ENCODE results near the gene PTPRU. TPM values are rescaled to one million over a fixed set of nuclear protein-coding genes. Genes with fewer than 3 reads are reported as not detected.
"Not testable (repeated sequence)": the region's sequence is repeated elsewhere in the genome, so short reads cannot be mapped to it uniquely, and the experiment has no call there.

Gene PTPRU
- total RNA-seq, 2 donors from 2014 or later: 0.99 to 2.1 TPM

- Mint-ChIP-seq H3K27ac (no peak overlapping the region), H3K36me3 (ENCODE audit: low read depth) (no peaks in the 10 kb centered on the region), H3K27me3 (peaks cover 30% of the 10 kb centered on the region), H3K9me3 (peaks cover 3% of the 10 kb centered on the region), H3K4me1 (no peaks in the 10 kb centered on the region), H3K4me3 (no peak overlapping the region)
- no peak for ATAC-seq (replicated peaks)
Observed at GRCh38 chr1:29297450-29297849, 61.1 kb downstream of the PTPRU start.

- Mint-ChIP-seq H3K36me3 (ENCODE audit: low read depth) (no peaks in the 10 kb centered on the region), H3K4me1 (no peaks in the 10 kb centered on the region), H3K9me3 (peaks cover 3% of the 10 kb centered on the region), H3K4me3 (no peak overlapping the region), H3K27ac (no peak overlapping the region), H3K27me3 (peaks cover 30% of the 10 kb centered on the region)
- ATAC-seq (replicated peaks): no peak
Observed at GRCh38 chr1:29298246-29298645, 61.9 kb downstream of the PTPRU start.

- H3K4me1 Mint-ChIP-seq: no peaks in the 10 kb centered on the region
- peaks cover 30% of the 10 kb centered on the region for H3K27me3 Mint-ChIP-seq
- no peak overlapping the region for H3K27ac Mint-ChIP-seq
- ATAC-seq (replicated peaks): no peak
- no peak overlapping the region for H3K4me3 Mint-ChIP-seq
- H3K9me3 Mint-ChIP-seq: peaks cover 3% of the 10 kb centered on the region
- no peaks in the 10 kb centered on the region for H3K36me3 Mint-ChIP-seq (ENCODE audit: low read depth)
Observed at GRCh38 chr1:29299446-29299845, 63.1 kb downstream of the PTPRU start.

GRCh38 chr1:29301732-29302131 is 65.4 kb downstream of the PTPRU start:
- peaks cover 27% of the 10 kb centered on the region for H3K27me3 Mint-ChIP-seq
- not testable (repeated sequence) for H3K27ac Mint-ChIP-seq; H3K36me3 Mint-ChIP-seq (ENCODE audit: low read depth); H3K9me3 Mint-ChIP-seq; H3K4me1 Mint-ChIP-seq; ATAC-seq (replicated peaks); H3K4me3 Mint-ChIP-seq

GRCh38 chr1:29303201-29304024 is 67.1 kb downstream of the PTPRU start:
- Mint-ChIP-seq H3K9me3 (peaks cover 3% of the 10 kb centered on the region), H3K27me3 (peaks cover 18% of the 10 kb centered on the region), H3K36me3 (ENCODE audit: low read depth) (no peaks in the 10 kb centered on the region), H3K27ac (no peak overlapping the region), H3K4me3 (no peak overlapping the region), H3K4me1 (no peaks in the 10 kb centered on the region)
- ATAC-seq (replicated peaks): no peak

GRCh38 chr1:29304025-29304684 is 67.8 kb downstream of the PTPRU start:
- Mint-ChIP-seq H3K36me3 (ENCODE audit: low read depth) (no peaks in the 10 kb centered on the region), H3K9me3 (peaks cover 3% of the 10 kb centered on the region), H3K4me1 (no peaks in the 10 kb centered on the region), H3K27me3 (peaks cover 16% of the 10 kb centered on the region), H3K4me3 (no peak overlapping the region), H3K27ac (no peak overlapping the region)
- ATAC-seq (replicated peaks): no peak

- no peak for ATAC-seq (replicated peaks)
- H3K4me3 Mint-ChIP-seq: no peak overlapping the region
- H3K27ac Mint-ChIP-seq: no peak overlapping the region
- no peaks in the 10 kb centered on the region for H3K4me1 Mint-ChIP-seq
- peaks cover 3% of the 10 kb centered on the region for H3K9me3 Mint-ChIP-seq
- no peaks in the 10 kb centered on the region for H3K36me3 Mint-ChIP-seq (ENCODE audit: low read depth)
- H3K27me3 Mint-ChIP-seq: peaks cover 7% of the 10 kb centered on the region
Observed at GRCh38 chr1:29305943-29306342, 69.6 kb downstream of the PTPRU start.

GRCh38 chr1:29306471-29307140 is 70.3 kb downstream of the PTPRU start:
- no peaks in the 10 kb centered on the region for H3K36me3 Mint-ChIP-seq (ENCODE audit: low read depth)
- peaks cover 3% of the 10 kb centered on the region for H3K9me3 Mint-ChIP-seq
- H3K4me3 Mint-ChIP-seq: no peak overlapping the region
- no peak for ATAC-seq (replicated peaks)
- no peaks in the 10 kb centered on the region for H3K4me1 Mint-ChIP-seq
- peaks cover 7% of the 10 kb centered on the region for H3K27me3 Mint-ChIP-seq
- H3K27ac Mint-ChIP-seq: no peak overlapping the region

- no peak for ATAC-seq (replicated peaks)
- Mint-ChIP-seq H3K4me1 (no peaks in the 10 kb centered on the region), H3K27me3 (peaks cover 3% of the 10 kb centered on the region), H3K9me3 (no peaks in the 10 kb centered on the region), H3K27ac (no peak overlapping the region), H3K36me3 (ENCODE audit: low read depth) (no peaks in the 10 kb centered on the region), H3K4me3 (no peak overlapping the region)
Observed at GRCh38 chr1:29309075-29309474, 72.8 kb downstream of the PTPRU start.

GRCh38 chr1:29309621-29310020 is 73.3 kb downstream of the PTPRU start:
- ATAC-seq (replicated peaks): no peak
- Mint-ChIP-seq H3K27ac (no peak overlapping the region), H3K4me1 (no peaks in the 10 kb centered on the region), H3K4me3 (no peak overlapping the region), H3K9me3 (no peaks in the 10 kb centered on the region), H3K27me3 (peaks cover 3% of the 10 kb centered on the region), H3K36me3 (ENCODE audit: low read depth) (no peaks in the 10 kb centered on the region)

GRCh38 chr1:29310616-29311180 is 74.4 kb downstream of the PTPRU start:
- Mint-ChIP-seq H3K36me3 (ENCODE audit: low read depth) (no peaks in the 10 kb centered on the region), H3K27ac (no peak overlapping the region), H3K4me3 (no peak overlapping the region), H3K9me3 (no peaks in the 10 kb centered on the region), H3K27me3 (peaks cover 3% of the 10 kb centered on the region), H3K4me1 (no peaks in the 10 kb centered on the region)
- no peak for ATAC-seq (replicated peaks)

GRCh38 chr1:29311352-29312030 is 75.2 kb downstream of the PTPRU start:
- Mint-ChIP-seq H3K4me3 (no peak overlapping the region), H3K36me3 (ENCODE audit: low read depth) (no peaks in the 10 kb centered on the region), H3K27me3 (peaks cover 3% of the 10 kb centered on the region), H3K4me1 (no peaks in the 10 kb centered on the region), H3K27ac (no peak overlapping the region), H3K9me3 (no peaks in the 10 kb centered on the region)
- no peak for ATAC-seq (replicated peaks)

- no peaks in the 10 kb centered on the region for H3K36me3 Mint-ChIP-seq (ENCODE audit: low read depth)
- H3K27ac Mint-ChIP-seq: no peak overlapping the region
- H3K27me3 Mint-ChIP-seq: peaks cover 3% of the 10 kb centered on the region
- no peaks in the 10 kb centered on the region for H3K9me3 Mint-ChIP-seq
- H3K4me1 Mint-ChIP-seq: no peaks in the 10 kb centered on the region
- no peak for ATAC-seq (replicated peaks)
- no peak overlapping the region for H3K4me3 Mint-ChIP-seq
Observed at GRCh38 chr1:29312469-29313461, 76.4 kb downstream of the PTPRU start.
